ACC112 (cell line): ENCODE measurements around the gene TCF12.

Experiments
- H2AFZ ChIP-seq: fragments of 200-600 bp; sonication (generic); one replicate; pipeline ENCODE4 v1.6.0; 2017; ENCODE audit warnings: antibody characterized with exemption, low read length; ENCODE audit not compliant: unreplicated experiment
- H3K27ac ChIP-seq: fragments of 200-600 bp; sonication (generic); 2 replicates; pipeline ENCODE4 v1.5.1; 2014; ENCODE audit warnings: low read depth, mild to moderate bottlenecking, antibody characterized with exemption, low read length, moderate library complexity
- H3K27me3 ChIP-seq: fragments of 200-600 bp; sonication (generic); 2 replicates; pipeline ENCODE4 v1.6.1; 2014; ENCODE audit warnings: mild to moderate bottlenecking, antibody characterized with exemption, low read length, moderate library complexity, mixed read lengths; ENCODE audit not compliant: insufficient read depth
- H3K36me3 ChIP-seq: fragments of 200-600 bp; sonication (generic); 2 replicates; pipeline ENCODE4 v1.6.1; 2016; ENCODE audit warnings: mild to moderate bottlenecking, antibody characterized with exemption, low read length, moderate library complexity, mixed read lengths; ENCODE audit not compliant: insufficient read depth
- H3K4me1 ChIP-seq: fragments of 200-600 bp; sonication (generic); one replicate; pipeline ENCODE4 v1.6.1; 2016; ENCODE audit warnings: low read length, mixed read lengths; ENCODE audit not compliant: insufficient read depth, unreplicated experiment, control insufficient read depth
- H3K4me3 ChIP-seq: fragments of 200-600 bp; sonication (generic); 2 replicates; pipeline ENCODE4 v1.5.1; 2014; ENCODE audit warnings: mild to moderate bottlenecking, low read depth, low read length
- H3K79me2 ChIP-seq: fragments of 200-600 bp; sonication (generic); one replicate; pipeline ENCODE4 v1.6.0; 2016; ENCODE audit warnings: low read length; ENCODE audit not compliant: control insufficient read depth, unreplicated experiment, insufficient read depth

The TCF12 gene

GRCh38 chr15:56918046-56918938, at the start of gene TCF12:
Gene TCF12 (plus strand): TSS chr15:56918644. CDS start chr15:56919914, 1,270 bp downstream.
- Histone ChIP-seq H3K79me2 (peaks cover 49% of the 10 kb centered on the region), H3K27me3 (no peaks in the 10 kb centered on the region), H3K27ac (peak within 1 kb of the TSS; percentile 75), H3K36me3 (peaks cover 14% of the 10 kb centered on the region), H2AFZ (peak within 1 kb of the TSS; percentile 93), H3K4me1 (peaks cover 24% of the 10 kb centered on the region), H3K4me3 (peak within 1 kb of the TSS; percentile 85)

DNA sequence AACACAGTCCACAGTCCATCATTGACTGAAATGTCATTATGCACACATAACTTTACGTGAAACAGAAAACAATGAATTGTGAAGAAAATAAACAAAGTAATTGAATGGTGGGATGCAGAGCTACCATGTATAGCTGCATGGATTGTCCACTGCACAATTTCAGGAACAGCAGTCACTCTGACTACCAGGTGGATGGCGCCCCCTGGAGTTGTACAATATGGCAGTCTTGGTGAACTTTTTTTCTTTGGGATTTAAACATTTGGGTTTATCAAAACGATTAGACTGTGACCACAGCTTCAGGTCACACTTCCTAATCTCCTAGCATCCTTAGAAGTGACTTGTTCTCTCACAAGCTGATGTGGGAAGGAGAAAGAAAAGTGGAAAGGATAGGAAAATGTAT, 48.9 kb upstream of the TCF12 start:
- Histone ChIP-seq H3K4me1 (peaks cover 12% of the 10 kb centered on the region), H3K4me3 (no peak overlapping the region), H3K27me3 (no peaks in the 10 kb centered on the region), H2AFZ (no peak overlapping the region), H3K27ac (no peak overlapping the region), H3K79me2 (no peaks in the 10 kb centered on the region), H3K36me3 (no peaks in the 10 kb centered on the region)

GRCh38 chr15:56871185-56871584, 47.3 kb upstream of the TCF12 start:
- Histone ChIP-seq H2AFZ (no peak overlapping the region), H3K36me3 (no peaks in the 10 kb centered on the region), H3K27me3 (no peaks in the 10 kb centered on the region), H3K27ac (peak overlapping the region; percentile 72), H3K4me1 (peaks cover 12% of the 10 kb centered on the region), H3K79me2 (no peaks in the 10 kb centered on the region), H3K4me3 (0 out of 2 replicates have a peak overlapping the region, but pooled peaks have one; percentile 11)

GRCh38 chr15:56871867-56872266, 46.6 kb upstream of the TCF12 start:
- Histone ChIP-seq H3K4me3 (no peak overlapping the region), H3K36me3 (no peaks in the 10 kb centered on the region), H3K4me1 (peaks cover 12% of the 10 kb centered on the region), H3K27ac (no peak overlapping the region), H3K27me3 (no peaks in the 10 kb centered on the region), H2AFZ (no peak overlapping the region), H3K79me2 (no peaks in the 10 kb centered on the region)

DNA sequence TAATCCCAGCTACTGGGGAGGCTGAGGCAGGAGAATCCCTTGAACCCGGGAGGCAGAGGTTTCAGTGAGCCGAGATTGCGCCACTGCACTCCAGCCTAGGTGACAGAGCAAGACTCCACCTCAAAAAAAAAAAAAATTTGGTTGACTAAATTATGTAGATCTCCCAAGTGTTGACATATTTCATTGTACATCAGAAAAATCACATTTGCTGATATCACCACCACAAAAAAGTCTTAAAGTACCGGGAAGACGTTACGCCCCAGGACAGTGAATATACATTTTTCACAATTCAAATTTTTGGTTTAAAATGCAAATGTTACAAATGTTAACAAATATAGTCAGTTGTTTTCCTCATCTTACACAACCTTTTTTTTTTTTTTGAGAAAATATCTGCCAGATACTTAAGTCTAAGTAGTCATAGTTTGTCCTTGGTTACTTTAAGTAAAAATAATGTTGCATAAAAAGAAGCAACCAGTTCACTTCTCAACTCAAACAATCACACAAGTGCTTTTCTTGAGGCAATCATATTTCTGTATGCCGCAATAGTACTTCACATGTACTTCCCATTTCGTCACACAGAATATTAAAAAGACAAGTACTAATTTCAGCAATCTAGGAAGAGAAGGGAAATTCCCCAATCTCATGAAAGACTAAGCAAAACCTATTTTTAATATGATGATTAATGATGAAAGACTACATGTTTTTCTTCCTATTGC, 41.0 kb upstream of the TCF12 start:
- H2AFZ ChIP-seq: no peak overlapping the region

GRCh38 chr15:56879502-56879901, 38.9 kb upstream of the TCF12 start:
- no peak overlapping the region for H3K27ac ChIP-seq
- H3K4me3 ChIP-seq: no peak overlapping the region
- no peaks in the 10 kb centered on the region for H3K79me2 ChIP-seq
- H3K4me1 ChIP-seq: no peaks in the 10 kb centered on the region
- H2AFZ ChIP-seq: no peak overlapping the region
- H3K36me3 ChIP-seq: no peaks in the 10 kb centered on the region
- H3K27me3 ChIP-seq: no peaks in the 10 kb centered on the region

More for the DNA sequence above, 41.0 kb upstream of the TCF12 start:
- Histone ChIP-seq H3K4me3 (no peak overlapping the region), H3K27me3 (no peaks in the 10 kb centered on the region), H3K36me3 (no peaks in the 10 kb centered on the region), H3K79me2 (no peaks in the 10 kb centered on the region), H3K27ac (no peak overlapping the region), H3K4me1 (no peaks in the 10 kb centered on the region)

GRCh38 chr15:56883088-56883487, 35.4 kb upstream of the TCF12 start:
- no peak overlapping the region for H3K27ac ChIP-seq
- peaks cover 9% of the 10 kb centered on the region for H3K4me1 ChIP-seq
- no peak overlapping the region for H3K4me3 ChIP-seq
- H3K79me2 ChIP-seq: no peaks in the 10 kb centered on the region
- no peak overlapping the region for H2AFZ ChIP-seq
- H3K27me3 ChIP-seq: no peaks in the 10 kb centered on the region
- no peaks in the 10 kb centered on the region for H3K36me3 ChIP-seq

DNA sequence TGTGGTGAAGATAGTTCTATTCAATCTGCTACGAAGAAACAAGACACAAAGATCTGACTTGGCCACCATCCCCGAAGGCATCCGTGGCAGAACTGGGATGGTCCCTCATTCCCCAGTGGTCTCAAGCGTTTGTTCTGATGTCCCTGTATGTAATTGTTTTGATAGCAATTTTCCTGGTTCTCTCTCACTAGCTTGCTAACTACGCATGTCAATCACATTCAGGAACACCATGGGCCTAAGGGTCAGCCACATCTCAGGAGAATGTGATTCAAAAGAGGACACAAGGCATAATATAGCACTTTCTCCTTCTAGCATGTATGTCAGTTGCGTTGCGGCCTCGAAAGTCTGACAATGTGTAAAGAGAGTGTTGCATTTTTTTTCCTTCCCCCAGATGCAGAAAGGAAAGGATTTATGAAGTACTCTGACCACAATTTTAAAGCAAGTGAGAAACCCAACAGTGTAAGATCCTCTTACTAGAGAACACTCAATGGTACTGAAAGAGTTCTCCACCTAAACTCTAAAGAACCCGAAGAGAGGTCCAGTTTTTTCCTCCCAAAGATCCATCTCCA, 32.0 kb upstream of the TCF12 start:
- Histone ChIP-seq H3K27me3 (no peaks in the 10 kb centered on the region), H2AFZ (peak overlapping the region; percentile 87), H3K79me2 (no peaks in the 10 kb centered on the region), H3K27ac (peak overlapping the region; percentile 84), H3K4me3 (peak overlapping the region; percentile 82), H3K4me1 (peaks cover 10% of the 10 kb centered on the region), H3K36me3 (no peaks in the 10 kb centered on the region)

DNA sequence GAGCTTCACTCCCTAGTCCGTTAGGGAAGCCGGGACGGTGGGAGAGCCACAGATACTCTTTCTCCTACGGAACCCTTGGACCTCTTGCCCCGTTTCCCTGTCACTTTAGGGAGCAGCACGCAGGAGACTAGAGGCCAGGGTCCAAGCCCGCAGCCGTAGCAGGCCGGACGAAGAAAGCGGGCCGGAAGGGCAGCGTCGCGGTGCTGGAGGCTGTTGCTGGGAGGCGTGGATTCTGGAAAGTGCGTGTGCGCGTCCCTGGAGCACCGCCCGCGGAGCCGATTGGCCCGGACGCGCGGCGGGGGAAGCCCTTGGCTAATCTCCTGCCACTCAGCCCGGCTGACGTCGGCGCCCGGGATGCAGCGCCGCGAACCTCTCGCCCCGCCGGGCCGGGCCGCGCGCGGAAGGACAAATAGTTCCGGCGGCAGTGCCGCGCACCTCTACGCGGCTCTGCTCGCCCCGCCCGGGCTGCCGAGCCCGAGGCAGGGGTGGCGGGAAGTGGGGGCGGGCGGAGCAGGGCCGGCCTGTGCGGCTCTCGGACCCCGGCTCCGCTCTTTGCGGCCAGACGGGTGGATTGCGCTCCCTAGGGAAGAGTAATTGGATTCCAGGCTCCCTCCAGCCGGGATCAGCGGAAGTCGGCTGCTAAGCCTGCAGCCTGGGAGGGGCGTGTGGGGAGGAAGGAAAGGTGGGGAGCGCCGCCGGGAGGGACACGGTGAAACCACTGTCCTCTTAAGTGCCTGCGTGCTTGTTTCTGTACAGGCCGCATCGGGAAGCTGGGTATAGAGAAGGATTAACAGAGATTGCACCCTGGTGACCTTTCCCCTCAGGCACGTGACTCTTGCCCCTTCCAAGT, 31.3 kb upstream of the TCF12 start:
- H3K4me1 ChIP-seq: peaks cover 10% of the 10 kb centered on the region

More for the DNA sequence above, 31.3 kb upstream of the TCF12 start:
- Histone ChIP-seq H3K27ac (peak overlapping the region; percentile 84), H3K27me3 (no peaks in the 10 kb centered on the region), H3K79me2 (no peaks in the 10 kb centered on the region), H3K36me3 (no peaks in the 10 kb centered on the region), H3K4me3 (peak overlapping the region; percentile 82), H2AFZ (peak overlapping the region; percentile 92)
